K562 (cell line): ENCODE data around the gene NAT14. TPM values are rescaled to one million over a fixed set of nuclear protein-coding genes. Genes with fewer than 3 reads are reported as not detected.

ENCODE experiments used
- BDP1 ChIP-seq: IDR thresholded peaks from 3 replicates; pipeline ENCODE4 v1.6.1; 2011; ENCODE audit not compliant: insufficient read length, insufficient read depth
- C11orf30 ChIP-seq: fragments of 450-650 bp; IDR thresholded peaks from 2 replicates; pipeline ENCODE4 v1.6.1; 2016; ENCODE audit warnings: low read depth, mild to moderate bottlenecking
- CREM ChIP-seq: IDR thresholded peaks from 2 replicates; pipeline ENCODE4 v1.6.1; 2014; ENCODE audit warnings: antibody characterized with exemption, low read depth
- E2F5 ChIP-seq: sonication (generic); formaldehyde crosslinking; IDR thresholded peaks from 2 replicates; pipeline ENCODE4 v1.8.0; 2022; ENCODE audit warnings: mild to moderate bottlenecking, missing genetic modification reagents
- E4F1 ChIP-seq: fragments of 250-450 bp; sonication (Bioruptor Pico); IDR thresholded peaks from 2 replicates; pipeline ENCODE4 v1.5.0; 2021; ENCODE audit warnings: mild to moderate bottlenecking, borderline replicate concordance
- ELK1 ChIP-seq: sonication (generic); formaldehyde crosslinking; IDR thresholded peaks from 2 replicates; pipeline ENCODE4 v1.8.1; 2022; ENCODE audit warnings: missing genetic modification reagents
- EP300 ChIP-seq: IDR thresholded peaks from 2 replicates; pipeline ENCODE4 v1.6.1; 2012; ENCODE audit warnings: low read length, improper control_type of control experiment
- EP400 ChIP-seq: fragments of 450-650 bp; IDR thresholded peaks from 2 replicates; pipeline ENCODE4 v1.6.1; 2017; ENCODE audit warnings: antibody characterized with exemption, mild to moderate bottlenecking, moderate library complexity
- FOXK2 ChIP-seq, 2 experiments: fragments of 450-650 bp; IDR thresholded peaks in 1 of 2; conservative IDR thresholded peaks in 1 of 2; 2 replicates each; pipeline ENCODE4 v1.6.1; 2016; ENCODE audit warnings: low read depth in 2 of 2, mild to moderate bottlenecking in 1 of 2
- HINFP ChIP-seq: fragments of 450-650 bp; conservative IDR thresholded peaks from 2 replicates; pipeline ENCODE4 v1.6.1; 2016; ENCODE audit warnings: missing genetic modification characterization, low read depth, mild to moderate bottlenecking, control low read depth, missing compliant biosample characterization
- HNRNPH1 ChIP-seq: fragments of 200-400 bp; formaldehyde crosslinking; optimal IDR thresholded peaks from 2 replicates; pipeline ENCODE3; 2017; ENCODE audit warnings: low read depth, mild to moderate bottlenecking, low read length, moderate library complexity
- KLF13 ChIP-seq: fragments of 450-650 bp; IDR thresholded peaks from 2 replicates; pipeline ENCODE4 v1.6.1; 2016; ENCODE audit warnings: missing genetic modification characterization, low read depth, mild to moderate bottlenecking, missing compliant biosample characterization, moderate library complexity, borderline replicate concordance
- POLR3A ChIP-seq: IDR thresholded peaks from 2 replicates; pipeline ENCODE4 v1.6.1; 2011; ENCODE audit warnings: borderline replicate concordance, mild to moderate bottlenecking, moderate library complexity; ENCODE audit not compliant: insufficient read length, insufficient read depth; ENCODE audit errors: extremely low read depth
- PPARD ChIP-seq: fragments of 250-450 bp; sonication (Bioruptor Pico); IDR thresholded peaks from 2 replicates; pipeline ENCODE4 v1.8.0; 2022; ENCODE audit warnings: inconsistent platforms, mild to moderate bottlenecking, moderate library complexity
- RAD21 ChIP-seq, 2 experiments: fragments of 250-450 bp in 1 of 2; fragments of 450-650 bp in 1 of 2; sonication (Bioruptor Pico) in 1 of 2; formaldehyde crosslinking in 1 of 2; IDR thresholded peaks in 1 of 2; conservative IDR thresholded peaks in 1 of 2; 2 replicates each; pipeline versions ENCODE4 v1.4.0 to v1.8.0; 2020 to 2022; ENCODE audit warnings: mild to moderate bottlenecking in 2 of 2, moderate library complexity in 1 of 2
- RB1 ChIP-seq: fragments of 450-650 bp; IDR thresholded peaks from 2 replicates; pipeline ENCODE4 v1.6.1; 2017; ENCODE audit warnings: low read depth, mild to moderate bottlenecking
- RNF2 ChIP-seq: sonication (generic); IDR thresholded peaks from 2 replicates; pipeline ENCODE4 v1.6.1; 2016
- ZBTB43 ChIP-seq: sonication (generic); formaldehyde crosslinking; IDR thresholded peaks from 2 replicates; pipeline ENCODE4 v1.8.0; 2023; ENCODE audit warnings: mild to moderate bottlenecking, missing genetic modification reagents
- ZNF324 ChIP-seq: fragments of 250-450 bp; sonication (Bioruptor Pico); IDR thresholded peaks from 2 replicates; pipeline ENCODE4 v1.4.0; 2020; ENCODE audit warnings: mild to moderate bottlenecking
- polyA plus RNA-seq, 8 experiments: library from polyadenylated mRNA; depleted of rRNA in 4 of 8; stranded (reverse) in 5 of 8; unstranded in 3 of 8; fragments of >200 nt; fragmentation: Nextera tagmentation in 2 of 8; fragmentation: Illumina TruSeq in 1 of 8; extraction: Ambion mirVana in 2 of 8; extraction: Trizol in 1 of 8; gene quantifications; 2 replicates each; pipeline versions ENCODE4 v1.2.1 to v1.2.3, GENCODE V29; 2011 to 2014; ENCODE audit warnings: inconsistent platforms in 1 of 8, missing spikeins in 1 of 8
- total RNA-seq, 7 experiments: library from RNA; depleted of rRNA in 6 of 7; stranded (reverse); fragments of >200 nt in 6 of 7; fragmentation: Illumina TruSeq in 2 of 7; extraction: Trizol in 2 of 7; gene quantifications; 2 replicates each; pipeline versions ENCODE4 v1.2.1 to v1.2.3, GENCODE V29; 2011 to 2021; ENCODE audit warnings: low replicate concordance in 1 of 7

NAT14 gene
- total and polyA plus RNA-seq, 9 of the 15 experiments (the other 6 are each of a cell fraction or from before 2014, with no cell fraction given) = 2.4 to 77.0 (median 26.7) TPM

GRCh38 chr19:55516878-55517620, 32.1 kb downstream of the NAT14 start (continued):
- TF ChIP-seq FOXK2 (conservative IDR thresholded peaks at IDR 0.05 in 1 of 2, IDR thresholded peaks at IDR 0.05 in 1 of 2; ENCODE audit: low read depth in 2 of 2) (no peak), E2F5 (CRISPR knock-in tag) (no peak), BDP1 (no peak), E4F1 (no peak), POLR3A (no peak), HINFP (tag) (no peak), HNRNPH1 (no peak), EP400 (peak; percentile 88), PPARD (CRISPR knock-in tag) (no peak), RAD21 (CRISPR knock-in tag; conservative IDR thresholded peaks at IDR 0.05 in 1 of 2, IDR thresholded peaks at IDR 0.05 in 1 of 2) (peak; percentile 98 to 99), RNF2 (no peak), C11orf30 (no peak), KLF13 (peak; percentile 75; the same call in 1 of the 2 replicates), ZBTB43 (CRISPR knock-in tag) (no peak), EP300 (no peak), CREM (peak; percentile 99), ZNF324 (CRISPR knock-in tag) (no peak), ELK1 (CRISPR knock-in tag) (no peak), RB1 (peak; percentile 68; the same call in 1 of the 2 replicates)
